ENCODE data around the gene NDST1. TPM values are rescaled to one million over a fixed set of nuclear protein-coding genes. Genes with fewer than 3 reads are reported as not detected.

NDST1 gene
- total RNA-seq (2014; rRNA removed; shearing (Covaris generic)): 129 and 159 TPM in 2 replicates
- polyA plus RNA-seq (2016; fragmentation: Nextera tagmentation; extraction: Ambion mirVana): 39.1 and 41.3 TPM in 2 replicates

GRCh38 chr5:150507474-150508276 is at the start of gene NDST1:
NDST1 (plus strand) TSS chr5:150508131; CDS start chr5:150521255, 13,124 bp downstream.
- Histone ChIP-seq H3K4me3 (no peak within 1 kb of the TSS), H3K36me3 (ENCODE audit: low read depth) (no peaks in the 10 kb centered on the region; the same call in 1 of the 2 replicates), H3K4me1 (ENCODE audit: insufficient read depth) (peaks cover 52% of the 10 kb centered on the region), H4K20me1 (ENCODE audit: insufficient read depth) (no peaks in the 10 kb centered on the region), H2AFZ (no peak within 1 kb of the TSS), H3K4me2 (ENCODE audit: unreplicated experiment) (no peak within 1 kb of the TSS), H3K27ac (no peak within 1 kb of the TSS), H3K79me2 (ENCODE audit: insufficient read depth) (peaks cover 100% of the 10 kb centered on the region), H3K9me2 (ENCODE audit: insufficient read depth) (no peaks in the 10 kb centered on the region), H3K9ac (no peak within 1 kb of the TSS), H3K9me3 (ENCODE audit: low read depth) (no peaks in the 10 kb centered on the region), H3K27me3 (replicated peaks; ENCODE audit: insufficient read depth) (no peaks in the 10 kb centered on the region), H3F3A (ENCODE audit: insufficient read depth) (peaks cover 17% of the 10 kb centered on the region)
- TF ChIP-seq EZH2 (IDR thresholded peaks at IDR 0.05; ENCODE audit: insufficient read depth, poor library complexity, severe bottlenecking) (no peak), EZH2phosphoT487 (IDR thresholded peaks at IDR 0.05; ENCODE audit: insufficient read depth, low read depth) (no peak)
- DNase-seq: no peak
- 86 to 89% methylated on average over 15 to 16 of the region's 16 CpGs for WGBS, 2 experiments (ENCODE audit: low coverage in 1 of 2, low lambda C conversion rate in 2 of 2, missing lambda C conversion rate in 2 of 2)
- in situ Hi-C loops (cut with MboI): no loop called here

- no peaks in the 10 kb centered on the region for H4K20me1 ChIP-seq (ENCODE audit: insufficient read depth)
- peak overlapping the region; percentile 63 for H3K4me3 ChIP-seq
- H2AFZ ChIP-seq: peak overlapping the region; percentile 73
- no peaks in the 10 kb centered on the region for H3K9me2 ChIP-seq (ENCODE audit: insufficient read depth)
- H3K4me1 ChIP-seq (ENCODE audit: insufficient read depth): peaks cover 15% of the 10 kb centered on the region
- H3K9ac ChIP-seq: peak overlapping the region; percentile 57; the same call in 1 of the 2 replicates
- no peaks in the 10 kb centered on the region for H3K36me3 ChIP-seq (ENCODE audit: low read depth)
- WGBS, 2 experiments (ENCODE audit: low coverage in 1 of 2, low lambda C conversion rate in 2 of 2, missing lambda C conversion rate in 2 of 2): 20 to 51% methylated on average over 14 to 36 of the region's 36 CpGs
- no peaks in the 10 kb centered on the region for H3K27me3 ChIP-seq (replicated peaks; ENCODE audit: insufficient read depth)
- 0 out of 2 replicates have a peak, but pooled peaks cover 3% of the 10 kb centered on the region for H3F3A ChIP-seq (ENCODE audit: insufficient read depth)
- in situ Hi-C loops (cut with MboI): loop anchor here (5.0 kb wide), 1 partner anchor 83 kb away; no protein-coding TSS in a partner anchor
- no peaks in the 10 kb centered on the region for H3K9me3 ChIP-seq (ENCODE audit: low read depth)
- TF ChIP-seq EZH2phosphoT487 (IDR thresholded peaks at IDR 0.05; ENCODE audit: insufficient read depth, low read depth) (no peak), EZH2 (IDR thresholded peaks at IDR 0.05; ENCODE audit: insufficient read depth, poor library complexity, severe bottlenecking) (no peak)
- H3K27ac ChIP-seq: 0 out of 2 replicates have a peak overlapping the region, but pooled peaks have one; percentile 13
- H3K4me2 ChIP-seq (ENCODE audit: unreplicated experiment): peak overlapping the region; percentile 70
- peak; percentile 74 for DNase-seq
- H3K79me2 ChIP-seq (ENCODE audit: insufficient read depth): no peaks in the 10 kb centered on the region
These were observed 49.0 kb upstream of the NDST1 start for GRCh38 chr5:150458802-150459557.

DNA sequence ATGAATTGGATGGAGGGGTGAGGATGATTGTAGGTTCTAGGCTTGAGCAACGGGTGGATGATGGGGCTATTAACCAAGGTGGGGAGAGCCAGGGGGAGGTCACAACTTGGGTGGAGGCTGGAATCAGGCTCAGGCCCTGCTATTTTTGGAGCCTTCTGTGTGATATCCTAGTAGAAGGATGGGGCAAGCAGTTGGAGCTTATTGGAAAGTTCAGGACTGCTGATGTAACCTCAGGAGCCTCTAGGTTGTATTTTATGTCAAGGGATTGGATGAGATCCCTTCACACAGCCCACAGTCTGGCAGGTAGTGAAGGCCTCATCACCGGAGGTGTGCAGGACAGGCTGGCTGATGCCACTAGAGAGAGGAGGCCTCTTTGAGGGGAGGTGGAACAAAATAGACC is 47.1 kb upstream of the NDST1 start:
- Histone ChIP-seq H3K27ac (no peak overlapping the region), H3K9me2 (ENCODE audit: insufficient read depth) (no peaks in the 10 kb centered on the region), H3K9ac (no peak overlapping the region), H3K4me1 (ENCODE audit: insufficient read depth) (peaks cover 26% of the 10 kb centered on the region), H3K4me3 (no peak overlapping the region), H2AFZ (peak overlapping the region; percentile 40; the same call in 1 of the 2 replicates), H3K79me2 (ENCODE audit: insufficient read depth) (no peaks in the 10 kb centered on the region), H3K4me2 (ENCODE audit: unreplicated experiment) (no peak overlapping the region), H3K9me3 (ENCODE audit: low read depth) (no peaks in the 10 kb centered on the region), H3F3A (ENCODE audit: insufficient read depth) (0 out of 2 replicates have a peak, but pooled peaks cover 3% of the 10 kb centered on the region), H3K27me3 (replicated peaks; ENCODE audit: insufficient read depth) (no peaks in the 10 kb centered on the region), H3K36me3 (ENCODE audit: low read depth) (no peaks in the 10 kb centered on the region), H4K20me1 (ENCODE audit: insufficient read depth) (no peaks in the 10 kb centered on the region)
- in situ Hi-C loops (cut with MboI): loop anchor here (10.0 kb wide), 1 partner anchor 184 kb away; the partner anchor contains the start of gene SYNPO
- TF ChIP-seq EZH2phosphoT487 (IDR thresholded peaks at IDR 0.05; ENCODE audit: insufficient read depth, low read depth) (no peak), EZH2 (IDR thresholded peaks at IDR 0.05; ENCODE audit: insufficient read depth, poor library complexity, severe bottlenecking) (no peak)
- WGBS, 2 experiments (ENCODE audit: low coverage in 1 of 2, low lambda C conversion rate in 2 of 2, missing lambda C conversion rate in 2 of 2): 72 to 74% methylated on average over 2 of the region's 2 CpGs
- DNase-seq: no peak

DNA sequence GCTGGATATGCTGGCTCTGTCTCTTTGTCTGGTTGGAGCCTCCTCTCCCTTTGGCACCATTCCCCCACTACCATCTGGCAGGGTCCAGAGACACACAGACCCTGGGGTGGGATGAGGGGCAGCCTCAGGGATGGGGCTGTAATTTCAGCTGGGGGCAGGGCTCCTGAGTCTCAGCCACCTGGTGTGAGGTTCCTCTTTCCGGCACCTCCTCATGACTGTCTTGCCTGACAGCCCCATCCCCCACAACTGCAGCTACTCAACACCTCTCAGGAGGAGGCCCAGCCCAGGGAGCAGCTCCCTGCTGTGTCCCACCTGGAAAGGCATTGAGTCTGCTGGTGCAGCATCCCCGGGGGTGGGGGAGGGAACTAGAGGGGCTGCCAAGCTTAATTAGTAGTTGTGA is 46.7 kb upstream of the NDST1 start:
- H3K4me2 ChIP-seq (ENCODE audit: unreplicated experiment): no peak overlapping the region
- peaks cover 26% of the 10 kb centered on the region for H3K4me1 ChIP-seq (ENCODE audit: insufficient read depth)
- in situ Hi-C loops (cut with MboI): loop anchor here (10.0 kb wide), 1 partner anchor 184 kb away; the partner anchor contains the start of gene SYNPO
- TF ChIP-seq EZH2phosphoT487 (IDR thresholded peaks at IDR 0.05; ENCODE audit: insufficient read depth, low read depth) (no peak), EZH2 (IDR thresholded peaks at IDR 0.05; ENCODE audit: insufficient read depth, poor library complexity, severe bottlenecking) (no peak)
- no peaks in the 10 kb centered on the region for H3K9me2 ChIP-seq (ENCODE audit: insufficient read depth)
- 0 out of 2 replicates have a peak, but pooled peaks cover 3% of the 10 kb centered on the region for H3F3A ChIP-seq (ENCODE audit: insufficient read depth)
- no peak overlapping the region for H3K9ac ChIP-seq
- DNase-seq: no peak
- no peaks in the 10 kb centered on the region for H4K20me1 ChIP-seq (ENCODE audit: insufficient read depth)
- WGBS, 2 experiments (ENCODE audit: low coverage in 1 of 2, low lambda C conversion rate in 2 of 2, missing lambda C conversion rate in 2 of 2): 56 to 62% methylated on average over 2 of the region's 2 CpGs
- no peak overlapping the region for H3K27ac ChIP-seq
- H3K4me3 ChIP-seq: no peak overlapping the region
- peak overlapping the region; percentile 40; the same call in 1 of the 2 replicates for H2AFZ ChIP-seq
- H3K36me3 ChIP-seq (ENCODE audit: low read depth): no peaks in the 10 kb centered on the region
- no peaks in the 10 kb centered on the region for H3K9me3 ChIP-seq (ENCODE audit: low read depth)
- no peaks in the 10 kb centered on the region for H3K27me3 ChIP-seq (replicated peaks; ENCODE audit: insufficient read depth)
- H3K79me2 ChIP-seq (ENCODE audit: insufficient read depth): no peaks in the 10 kb centered on the region

Measured in GM23248 (cell line).